Skeletal muscle satellite cell (primary cell): ENCODE data around the gene RSAD2.

Experiments
- H3K27me3 ChIP-seq: 2 replicates; pipeline ENCODE4 v1.7.0; 2013; ENCODE audit warnings: low read length; ENCODE audit not compliant: control insufficient read depth, insufficient read depth
- H3K36me3 ChIP-seq: 2 replicates; pipeline ENCODE4 v1.7.0; 2013; ENCODE audit warnings: mild to moderate bottlenecking, control low read depth, low read length; ENCODE audit not compliant: insufficient read depth
- H3K4me1 ChIP-seq: 2 replicates; pipeline ENCODE4 v1.7.0; 2013; ENCODE audit warnings: low read length; ENCODE audit not compliant: control insufficient read depth, insufficient read depth
- H3K4me2 ChIP-seq: 2 replicates; pipeline ENCODE4 v1.7.0; 2013; ENCODE audit warnings: mild to moderate bottlenecking, low read length
- H3K4me3 ChIP-seq: 2 replicates; pipeline ENCODE4 v1.7.0; 2013; ENCODE audit warnings: low read length
- H3K9ac ChIP-seq: 2 replicates; pipeline ENCODE4 v1.7.0; 2013; ENCODE audit warnings: mild to moderate bottlenecking, low read depth, low read length, moderate library complexity
- H3K9me3 ChIP-seq: replicated peaks from 2 replicates; pipeline ENCODE4 v1.7.0; 2013; ENCODE audit warnings: mild to moderate bottlenecking, control low read depth, low read length

Gene RSAD2

GRCh38 chr2:6865346-6866274 lies 12.0 kb upstream of the RSAD2 start, which contains the start of gene CMPK2:
CMPK2 (minus strand) TSS chr2:6865907; CDS start chr2:6865696, 211 bp downstream.
- H3K9me3 ChIP-seq = no peaks in the 10 kb centered on the region
- H3K9ac ChIP-seq = no peak within 1 kb of the TSS
- peak within 1 kb of the TSS; percentile 84 for H3K4me2 ChIP-seq
- H3K4me3 ChIP-seq = peak within 1 kb of the TSS; percentile 75
- H3K36me3 ChIP-seq = no peaks in the 10 kb centered on the region
- peaks cover 36% of the 10 kb centered on the region for H3K27me3 ChIP-seq
- H3K4me1 ChIP-seq = peaks cover 8% of the 10 kb centered on the region

DNA sequence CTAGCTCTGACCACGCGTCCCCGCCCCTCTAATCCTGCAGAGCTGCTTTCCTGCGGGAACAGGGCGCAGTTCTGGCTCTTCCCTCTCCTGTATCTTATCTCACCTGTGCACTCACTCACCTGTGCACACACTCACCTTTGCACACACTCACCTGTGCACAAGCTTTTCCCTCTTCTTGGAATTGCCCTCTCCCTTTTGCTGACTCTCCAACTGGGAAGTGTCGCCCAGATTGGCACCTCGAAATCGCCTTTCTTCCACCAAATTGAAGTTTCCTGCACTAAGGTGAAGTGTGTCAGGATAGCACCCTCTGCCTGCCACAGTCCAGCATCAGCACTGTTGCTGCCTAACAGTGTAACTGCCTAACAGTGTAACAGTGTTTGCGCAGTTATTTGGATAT lies 11.3 kb upstream of the RSAD2 start:
- Histone ChIP-seq H3K4me3 (peak overlapping the region; percentile 75), H3K9ac (no peak overlapping the region), H3K36me3 (no peaks in the 10 kb centered on the region), H3K4me1 (peaks cover 8% of the 10 kb centered on the region), H3K9me3 (no peaks in the 10 kb centered on the region), H3K27me3 (peaks cover 40% of the 10 kb centered on the region), H3K4me2 (peak overlapping the region; percentile 84)

GRCh38 chr2:6866982-6867381 lies 10.6 kb upstream of the RSAD2 start:
- peaks cover 43% of the 10 kb centered on the region for H3K27me3 ChIP-seq

DNA sequence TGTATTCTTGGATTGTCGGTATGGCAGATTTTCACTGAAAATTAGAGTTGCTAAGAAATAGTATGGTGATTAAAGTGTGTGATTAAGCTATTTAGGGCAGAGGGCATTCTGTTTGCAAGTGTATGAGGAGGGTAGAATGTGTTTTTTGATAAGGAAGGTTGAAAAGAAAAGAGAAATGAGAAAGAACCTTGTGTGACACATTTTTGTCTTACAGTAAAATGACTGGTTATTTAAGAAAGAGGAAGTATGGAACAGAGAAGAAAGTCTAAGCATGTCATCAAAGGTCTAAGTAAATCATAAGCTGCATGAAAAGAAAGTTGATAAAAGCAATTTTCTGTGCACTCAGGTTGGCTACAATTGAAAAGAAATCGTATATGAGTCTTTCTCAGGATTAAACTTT lies 5.2 kb upstream of the RSAD2 start:
- no peak overlapping the region for H3K4me2 ChIP-seq
- peaks cover 18% of the 10 kb centered on the region for H3K27me3 ChIP-seq
- no peak overlapping the region for H3K4me3 ChIP-seq
- no peaks in the 10 kb centered on the region for H3K4me1 ChIP-seq
- no peaks in the 10 kb centered on the region for H3K9me3 ChIP-seq
- no peak overlapping the region for H3K9ac ChIP-seq
- H3K36me3 ChIP-seq = no peaks in the 10 kb centered on the region

More at GRCh38 chr2:6866982-6867381, 10.6 kb upstream of the RSAD2 start:
- no peaks in the 10 kb centered on the region for H3K9me3 ChIP-seq
- H3K36me3 ChIP-seq = no peaks in the 10 kb centered on the region
- H3K4me2 ChIP-seq = no peak overlapping the region
- H3K4me1 ChIP-seq = peaks cover 8% of the 10 kb centered on the region
- H3K4me3 ChIP-seq = no peak overlapping the region
- no peak overlapping the region for H3K9ac ChIP-seq

GRCh38 chr2:6874032-6874431 lies 3.5 kb upstream of the RSAD2 start:
- no peak overlapping the region for H3K4me2 ChIP-seq
- H3K27me3 ChIP-seq = peaks cover 24% of the 10 kb centered on the region
- H3K4me3 ChIP-seq = no peak overlapping the region
- no peaks in the 10 kb centered on the region for H3K9me3 ChIP-seq
- H3K36me3 ChIP-seq = no peaks in the 10 kb centered on the region
- no peak overlapping the region for H3K9ac ChIP-seq
- no peaks in the 10 kb centered on the region for H3K4me1 ChIP-seq

GRCh38 chr2:6876309-6876708 lies 1.3 kb upstream of the RSAD2 start:
- Histone ChIP-seq H3K4me3 (no peak overlapping the region), H3K27me3 (peaks cover 25% of the 10 kb centered on the region), H3K9me3 (no peaks in the 10 kb centered on the region), H3K9ac (no peak overlapping the region), H3K4me1 (no peaks in the 10 kb centered on the region), H3K4me2 (no peak overlapping the region), H3K36me3 (no peaks in the 10 kb centered on the region)

DNA sequence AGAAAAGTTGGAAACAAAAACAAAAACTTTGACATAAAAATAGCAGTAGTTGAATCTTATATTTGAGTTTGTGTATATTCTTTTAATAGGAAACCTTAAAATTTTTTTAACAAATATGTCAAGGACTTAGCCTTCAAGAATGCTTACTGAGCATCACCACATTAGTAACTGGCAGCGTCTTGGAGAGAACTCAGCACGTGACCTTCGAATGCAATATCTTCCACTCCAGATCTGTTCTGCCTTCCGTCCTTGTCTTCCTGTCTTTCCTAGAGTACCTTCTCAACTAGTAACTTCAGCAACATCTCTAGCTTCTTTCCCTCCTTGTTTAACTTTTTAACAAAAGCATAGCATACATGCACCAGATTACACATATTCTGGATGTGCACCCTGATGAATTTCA lies 972 bp downstream of the RSAD2 start:
- no peaks in the 10 kb centered on the region for H3K36me3 ChIP-seq
- H3K9me3 ChIP-seq = no peaks in the 10 kb centered on the region
- no peak overlapping the region for H3K9ac ChIP-seq
- peaks cover 22% of the 10 kb centered on the region for H3K27me3 ChIP-seq
- H3K4me3 ChIP-seq = no peak overlapping the region
- no peak overlapping the region for H3K4me2 ChIP-seq
- no peaks in the 10 kb centered on the region for H3K4me1 ChIP-seq

DNA sequence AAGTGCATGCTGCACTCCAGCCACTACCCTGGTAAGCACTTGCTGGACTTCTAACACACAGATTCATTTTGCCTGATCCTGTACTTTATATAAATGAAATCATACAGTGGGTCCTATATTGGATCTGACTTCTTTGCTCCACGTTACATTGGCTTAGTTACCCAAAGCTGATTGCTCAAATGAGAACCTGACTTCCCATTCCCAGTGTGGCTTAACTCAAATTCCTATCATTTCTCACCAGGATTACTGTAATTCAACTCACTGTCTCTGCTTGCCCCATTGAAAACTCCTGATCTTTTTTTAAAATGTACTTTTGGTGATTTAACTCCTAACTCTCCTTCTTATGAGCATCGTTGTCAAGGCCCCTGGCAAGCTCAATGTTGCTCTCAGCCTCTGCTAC lies 1.4 kb downstream of the RSAD2 start:
- Histone ChIP-seq H3K4me1 (no peaks in the 10 kb centered on the region), H3K9ac (no peak overlapping the region), H3K36me3 (no peaks in the 10 kb centered on the region), H3K4me3 (no peak overlapping the region), H3K4me2 (no peak overlapping the region), H3K27me3 (peaks cover 24% of the 10 kb centered on the region), H3K9me3 (no peaks in the 10 kb centered on the region)

DNA sequence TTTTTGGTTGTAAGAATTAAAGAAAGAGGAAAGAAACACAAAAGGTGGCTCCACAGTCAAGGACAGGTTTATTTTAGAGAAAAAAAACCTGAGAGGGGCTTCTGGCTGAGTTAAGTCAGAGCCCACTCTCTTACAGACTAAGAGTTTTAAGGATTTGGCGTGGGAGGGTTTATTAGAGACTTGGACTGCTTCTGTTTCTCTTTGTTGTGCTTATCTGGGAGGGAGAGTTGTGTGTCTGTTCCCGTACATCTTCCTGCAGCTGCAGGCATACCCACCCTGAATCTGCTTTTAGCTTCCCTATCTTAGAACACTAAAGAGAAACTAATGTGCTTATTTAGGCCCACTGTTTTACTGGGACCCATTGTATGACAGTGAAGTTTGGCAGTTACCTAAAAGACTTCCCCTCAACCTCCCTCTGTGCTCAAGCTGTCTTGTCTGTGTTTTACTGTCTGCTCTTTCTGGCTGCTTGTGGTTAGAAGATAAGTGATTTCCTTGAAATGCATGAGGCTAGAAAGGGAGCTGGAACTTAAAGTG lies 2.7 kb downstream of the RSAD2 start:
- H3K9me3 ChIP-seq = no peaks in the 10 kb centered on the region
- H3K4me1 ChIP-seq = no peaks in the 10 kb centered on the region
- no peak overlapping the region for H3K4me2 ChIP-seq
- no peaks in the 10 kb centered on the region for H3K36me3 ChIP-seq
- H3K27me3 ChIP-seq = peaks cover 27% of the 10 kb centered on the region
- no peak overlapping the region for H3K4me3 ChIP-seq
- H3K9ac ChIP-seq = no peak overlapping the region

DNA sequence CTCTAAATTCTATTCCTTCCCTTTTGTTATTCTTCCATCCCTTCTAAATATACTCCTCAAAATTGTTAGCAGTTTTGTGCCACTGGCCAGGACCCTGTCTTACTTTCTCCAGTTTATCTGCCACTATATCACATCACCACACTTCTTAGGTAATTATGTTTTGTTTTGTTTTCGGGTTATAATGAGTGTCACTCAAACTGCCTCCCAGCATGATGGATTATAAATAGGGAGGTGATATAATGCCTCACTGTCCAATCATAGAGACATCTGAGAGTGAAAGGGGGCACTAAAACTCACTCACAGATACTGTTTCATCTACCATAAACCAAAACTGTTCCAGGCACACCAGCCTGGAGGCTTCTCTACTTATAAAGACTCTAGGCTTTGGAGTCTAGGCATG lies 3.5 kb downstream of the RSAD2 start:
- Histone ChIP-seq H3K27me3 (peaks cover 27% of the 10 kb centered on the region), H3K4me1 (no peaks in the 10 kb centered on the region), H3K4me2 (no peak overlapping the region), H3K9me3 (no peaks in the 10 kb centered on the region), H3K36me3 (no peaks in the 10 kb centered on the region), H3K9ac (no peak overlapping the region), H3K4me3 (no peak overlapping the region)

DNA sequence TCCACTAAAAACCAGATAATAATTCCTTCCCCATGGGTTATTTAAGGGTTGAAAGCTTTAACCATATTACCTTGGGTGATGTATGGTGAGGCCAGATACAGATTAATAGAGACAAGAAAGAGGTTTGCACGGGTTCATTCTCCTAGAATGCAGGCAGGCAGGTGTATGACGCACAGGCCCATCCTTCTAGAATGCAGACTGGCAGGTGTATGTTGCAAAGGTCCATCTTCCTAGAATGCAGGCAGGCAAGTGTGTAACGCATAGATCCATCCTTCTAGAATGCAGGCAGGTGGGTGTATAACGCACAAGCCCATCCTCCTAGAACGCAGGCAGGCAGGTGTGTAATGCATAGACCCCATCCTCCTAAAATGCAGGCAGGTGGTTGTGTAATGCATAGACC lies 3.9 kb downstream of the RSAD2 start:
- no peak overlapping the region for H3K9ac ChIP-seq

More for the DNA sequence above, 3.9 kb downstream of the RSAD2 start:
- no peak overlapping the region for H3K4me2 ChIP-seq
- peaks cover 27% of the 10 kb centered on the region for H3K27me3 ChIP-seq
- no peak overlapping the region for H3K4me3 ChIP-seq
- H3K9me3 ChIP-seq = no peaks in the 10 kb centered on the region
- no peaks in the 10 kb centered on the region for H3K4me1 ChIP-seq
- H3K36me3 ChIP-seq = no peaks in the 10 kb centered on the region
